Astrocyte (in vitro differentiated cells and primary cell): ENCODE data around the gene GVQW3. TPM values are rescaled to one million over a fixed set of nuclear protein-coding genes. Genes with fewer than 3 reads are reported as not detected.

Source experiments
- DNase-seq: peaks from one replicate; pipeline ENCODE4 v3.0.0-alpha.2; 2010; ENCODE audit warnings: low read depth
- FAIRE-seq: peaks from 2 replicates; lab custom pipeline; 2011; peaks lifted over from hg19 to GRCh38; lab: Jason Lieb, UNC
- H2AFZ ChIP-seq: 2 replicates; pipeline ENCODE4 v1.6.0; 2012; ENCODE audit warnings: low read depth, low read length, inconsistent platforms
- H3K27ac ChIP-seq: 2 replicates; pipeline ENCODE4 v1.5.1; 2011; ENCODE audit warnings: low read depth, low read length, inconsistent platforms
- H3K27me3 ChIP-seq: 2 replicates; pipeline ENCODE4 v1.6.0; 2011; ENCODE audit warnings: low read length, inconsistent platforms; ENCODE audit not compliant: insufficient read depth
- H3K36me3 ChIP-seq: 2 replicates; pipeline ENCODE4 v1.5.1; 2011; ENCODE audit warnings: low read length, inconsistent platforms; ENCODE audit not compliant: insufficient read depth
- H3K4me1 ChIP-seq: 2 replicates; pipeline ENCODE4 v1.5.1; 2011; ENCODE audit warnings: low read length, inconsistent platforms; ENCODE audit not compliant: insufficient read depth
- H3K4me2 ChIP-seq: 2 replicates; pipeline ENCODE4 v1.6.0; 2012; ENCODE audit warnings: low read length, inconsistent platforms
- H3K4me3 ChIP-seq: 2 replicates; pipeline ENCODE4 v1.5.1; 2011; ENCODE audit warnings: low read depth, mild to moderate bottlenecking, low read length, inconsistent platforms; ENCODE audit not compliant: insufficient read depth
- H3K79me2 ChIP-seq: 2 replicates; pipeline ENCODE4 v1.6.0; 2012; ENCODE audit warnings: mild to moderate bottlenecking, low read length, inconsistent platforms; ENCODE audit not compliant: insufficient read depth
- H3K9ac ChIP-seq: 2 replicates; pipeline ENCODE4 v1.6.0; 2012; ENCODE audit warnings: mild to moderate bottlenecking, low read length, inconsistent platforms
- H3K9me3 ChIP-seq: 2 replicates; pipeline ENCODE4 v1.5.1; 2012; ENCODE audit warnings: low read depth, mild to moderate bottlenecking, low read length, inconsistent platforms; ENCODE audit not compliant: insufficient read depth
- H4K20me1 ChIP-seq: 2 replicates; pipeline ENCODE4 v1.6.0; 2012; ENCODE audit warnings: low read length, inconsistent platforms; ENCODE audit not compliant: insufficient read depth
- H3K27ac Mint-ChIP-seq: one replicate; pipeline ENCODE4 v1.8.0; 2021; ENCODE audit warnings: mild to moderate bottlenecking, mixed read lengths; ENCODE audit not compliant: unreplicated experiment
- H3K27me3 Mint-ChIP-seq: one replicate; pipeline ENCODE4 v1.8.0; 2021; ENCODE audit warnings: low read depth, mixed read lengths; ENCODE audit not compliant: unreplicated experiment
- H3K36me3 Mint-ChIP-seq: one replicate; pipeline ENCODE4 v1.8.0; 2021; ENCODE audit warnings: low read depth, mixed read lengths; ENCODE audit not compliant: unreplicated experiment
- H3K4me1 Mint-ChIP-seq: one replicate; pipeline ENCODE4 v1.8.0; 2021; ENCODE audit warnings: low read depth, mixed read lengths; ENCODE audit not compliant: unreplicated experiment
- H3K4me3 Mint-ChIP-seq: one replicate; pipeline ENCODE4 v1.8.0; 2021; ENCODE audit warnings: mild to moderate bottlenecking, moderate library complexity, mixed read lengths; ENCODE audit not compliant: unreplicated experiment
- H3K9me3 Mint-ChIP-seq: one replicate; pipeline ENCODE4 v1.8.0; 2021; ENCODE audit warnings: mild to moderate bottlenecking, mixed read lengths; ENCODE audit not compliant: unreplicated experiment
- CTCF ChIP-seq: IDR thresholded peaks from 2 replicates; pipeline ENCODE4 v1.5.1; 2011; ENCODE audit warnings: low read depth, mild to moderate bottlenecking, inconsistent platforms, low read length, moderate library complexity; ENCODE audit not compliant: insufficient read depth
- EZH2 ChIP-seq: IDR thresholded peaks from 2 replicates; pipeline ENCODE4 v1.6.1; 2012; ENCODE audit warnings: mild to moderate bottlenecking, low read length, inconsistent platforms; ENCODE audit not compliant: insufficient read depth
- total RNA-seq: library from RNA; stranded (reverse); gene quantifications from 2 replicates; pipeline ENCODE4 v1.2.1, GENCODE V29; 2021

The GVQW3 gene
- total RNA-seq, 1 donor from 2014 or later, result 2.0 TPM

- Mint-ChIP-seq H3K4me1 (peaks cover 29% of the 10 kb centered on the region), H3K4me3 (peak overlapping the region; percentile 45), H3K27ac (peak overlapping the region; percentile 78), H3K36me3 (peaks cover 6% of the 10 kb centered on the region), H3K27me3 (no peaks in the 10 kb centered on the region), H3K9me3 (no peaks in the 10 kb centered on the region)
- Histone ChIP-seq H3K9me3 (no peaks in the 10 kb centered on the region), H3K4me3 (no peak overlapping the region), H3K4me1 (peaks cover 12% of the 10 kb centered on the region), H3K36me3 (peaks cover 8% of the 10 kb centered on the region), H3K27me3 (no peaks in the 10 kb centered on the region), H3K9ac (no peak overlapping the region), H3K27ac (peak overlapping the region; percentile 28), H3K79me2 (no peaks in the 10 kb centered on the region), H4K20me1 (no peaks in the 10 kb centered on the region), H3K4me2 (peak overlapping the region; percentile 62), H2AFZ (no peak overlapping the region)
- peak; percentile 35 for DNase-seq
- no peak for FAIRE-seq
- TF ChIP-seq CTCF, result no peak
- TF ChIP-seq EZH2, result no peak
These were observed 74.2 kb downstream of the GVQW3 start for GRCh38 chr11:76455331-76455730.

GRCh38 chr11:76455931-76456330, 74.8 kb downstream of the GVQW3 start:
- no peaks in the 10 kb centered on the region for H3K79me2 ChIP-seq
- H3K4me1 ChIP-seq, result peaks cover 12% of the 10 kb centered on the region
- no peak overlapping the region for H2AFZ ChIP-seq
- H3K27ac ChIP-seq, result peak overlapping the region; percentile 28
- Mint-ChIP-seq H3K9me3 (no peaks in the 10 kb centered on the region), H3K36me3 (peaks cover 6% of the 10 kb centered on the region), H3K27ac (peak overlapping the region; percentile 78), H3K4me1 (peaks cover 29% of the 10 kb centered on the region), H3K4me3 (peak overlapping the region; percentile 8), H3K27me3 (no peaks in the 10 kb centered on the region)
- no peak overlapping the region for H3K4me2 ChIP-seq
- H4K20me1 ChIP-seq, result no peaks in the 10 kb centered on the region
- H3K36me3 ChIP-seq, result peaks cover 8% of the 10 kb centered on the region
- DNase-seq, result no peak
- H3K9ac ChIP-seq, result no peak overlapping the region
- H3K9me3 ChIP-seq, result no peaks in the 10 kb centered on the region
- TF ChIP-seq EZH2 (no peak), CTCF (no peak)
- no peaks in the 10 kb centered on the region for H3K27me3 ChIP-seq
- H3K4me3 ChIP-seq, result no peak overlapping the region
- FAIRE-seq, result no peak

- H3K4me1 Mint-ChIP-seq, result peaks cover 29% of the 10 kb centered on the region
- FAIRE-seq, result no peak
These were observed 75.4 kb downstream of the GVQW3 start for GRCh38 chr11:76456571-76456970.

More at GRCh38 chr11:76456571-76456970, 75.4 kb downstream of the GVQW3 start:
- no peak overlapping the region for H3K4me3 Mint-ChIP-seq
- H3K36me3 Mint-ChIP-seq, result peaks cover 6% of the 10 kb centered on the region
- H4K20me1 ChIP-seq, result no peaks in the 10 kb centered on the region
- peaks cover 12% of the 10 kb centered on the region for H3K4me1 ChIP-seq
- H2AFZ ChIP-seq, result no peak overlapping the region
- no peak overlapping the region for H3K27ac ChIP-seq
- TF ChIP-seq EZH2, result no peak
- TF ChIP-seq CTCF, result no peak
- H3K79me2 ChIP-seq, result no peaks in the 10 kb centered on the region
- H3K9me3 ChIP-seq, result no peaks in the 10 kb centered on the region
- H3K27me3 ChIP-seq, result no peaks in the 10 kb centered on the region
- DNase-seq, result no peak
- no peak overlapping the region for H3K4me2 ChIP-seq
- no peaks in the 10 kb centered on the region for H3K9me3 Mint-ChIP-seq
- peaks cover 8% of the 10 kb centered on the region for H3K36me3 ChIP-seq
- no peak overlapping the region for H3K27ac Mint-ChIP-seq
- no peak overlapping the region for H3K9ac ChIP-seq
- H3K4me3 ChIP-seq, result no peak overlapping the region
- no peaks in the 10 kb centered on the region for H3K27me3 Mint-ChIP-seq

Other genes with a start within 250 kb of the GVQW3 start
- 1.3 and 1.9 TPM in 2 replicates for gene WNT11, start 174.8 kb upstream of the GVQW3 start, total RNA-seq
- gene THAP12, start 191 bp upstream of the GVQW3 start, total RNA-seq, result 30.3 and 31.3 TPM in 2 replicates
- 18.8 and 18.9 TPM in 2 replicates for gene EMSY, start 63.7 kb downstream of the GVQW3 start, total RNA-seq